Aorta (tissue), 5 donors: ENCODE data around the gene TPX2. TPM values are rescaled to one million over a fixed set of nuclear protein-coding genes. Genes with fewer than 3 reads are reported as not detected.

Source experiments
- ATAC-seq: fragments of 200-7000 bp; cut with Tn5 transposase; one replicate; pipeline ENCODE4 v1.9.1; 2022; ENCODE audit warnings: moderate library complexity; ENCODE audit not compliant: low FRiP score
- DNase-seq, 2 donors: peaks; one replicate each; pipeline ENCODE4 v3.0.0-alpha.2; 2020
- H3K27ac ChIP-seq, 2 donors: one replicate each; pipeline ENCODE4 v1.5.1; 2013; ENCODE audit warnings: low read length in 2 of 2, mild to moderate bottlenecking in 2 of 2, moderate library complexity in 2 of 2, control low read depth in 1 of 2, inconsistent platforms in 1 of 2, low read depth in 1 of 2
- H3K27me3 ChIP-seq, 2 donors: one replicate each; pipeline ENCODE4 v1.6.1; 2013; ENCODE audit warnings: control low read depth in 1 of 2, low read length in 1 of 2, mild to moderate bottlenecking in 1 of 2, moderate library complexity in 1 of 2; ENCODE audit not compliant: insufficient read depth in 2 of 2, control insufficient read depth in 1 of 2
- H3K36me3 ChIP-seq, 2 donors: one replicate each; pipeline ENCODE4 v1.6.1; 2013; ENCODE audit warnings: control low read depth in 1 of 2, low read length in 1 of 2, mild to moderate bottlenecking in 1 of 2; ENCODE audit not compliant: insufficient read depth in 2 of 2, control insufficient read depth in 1 of 2
- H3K4me1 ChIP-seq, 2 donors: one replicate each; pipeline ENCODE4 v1.6.1; 2013; ENCODE audit warnings: low read length in 2 of 2, control low read depth in 1 of 2, mild to moderate bottlenecking in 1 of 2, moderate library complexity in 1 of 2; ENCODE audit not compliant: insufficient read depth in 2 of 2, control insufficient read depth in 1 of 2
- H3K4me3 ChIP-seq, 2 donors: one replicate each; pipeline ENCODE4 v1.5.1; 2013; ENCODE audit warnings: low read length in 2 of 2, control low read depth in 1 of 2, mild to moderate bottlenecking in 1 of 2
- H3K9me3 ChIP-seq: one replicate; pipeline ENCODE4 v1.6.1; 2013; ENCODE audit warnings: mild to moderate bottlenecking, low read length; ENCODE audit not compliant: control insufficient read depth
- WGBS, 2 donors: extraction: QIAGEN DNeasy Blood & Tissue Kit; methylation state at CpG; one replicate each; pipeline ENCODE4 v1.1.7; 2013; 5-methylcytosine and 5-hydroxymethylcytosine counted together
- intact Hi-C, 2 donors: fragments of 100-400 bp; cut with DNase I; formaldehyde crosslinking; loops; one replicate each; pipeline versions ENCODE4 v1.14.2 to v1.15.0; 2022
- long read RNA-seq, 2 donors: library from polyadenylated mRNA; unstranded; transcript quantifications; one replicate each; pipeline ENCODE4 v2.0.0, GENCODE V29; 2020 to 2021
- polyA plus RNA-seq, 2 donors: library from polyadenylated mRNA; stranded (reverse); fragments of 200-250 nt; gene quantifications; one replicate each; pipeline ENCODE4 v1.2.3, GENCODE V29; 2013
- total RNA-seq, 2 donors: library from RNA; stranded (reverse); fragmentation: NEBNext Ultra II Directional; extraction: Animal tissue kit (Norgen Biotek cat#: 25700); gene quantifications; one replicate each; pipeline ENCODE4 v1.2.1, GENCODE V29; 2021
- donor health status: healthy with polysubstance abuse.
- donor health status: Bipolar disorder and iron deficiency.
- donor health status: DM: no; HTN: no; CAD: no.
- donor health status: DM: no; HTN: no; CAD: no.
- donor health status: DM: yes; HTN: yes; CAD: no.

The TPX2 gene, protein sequence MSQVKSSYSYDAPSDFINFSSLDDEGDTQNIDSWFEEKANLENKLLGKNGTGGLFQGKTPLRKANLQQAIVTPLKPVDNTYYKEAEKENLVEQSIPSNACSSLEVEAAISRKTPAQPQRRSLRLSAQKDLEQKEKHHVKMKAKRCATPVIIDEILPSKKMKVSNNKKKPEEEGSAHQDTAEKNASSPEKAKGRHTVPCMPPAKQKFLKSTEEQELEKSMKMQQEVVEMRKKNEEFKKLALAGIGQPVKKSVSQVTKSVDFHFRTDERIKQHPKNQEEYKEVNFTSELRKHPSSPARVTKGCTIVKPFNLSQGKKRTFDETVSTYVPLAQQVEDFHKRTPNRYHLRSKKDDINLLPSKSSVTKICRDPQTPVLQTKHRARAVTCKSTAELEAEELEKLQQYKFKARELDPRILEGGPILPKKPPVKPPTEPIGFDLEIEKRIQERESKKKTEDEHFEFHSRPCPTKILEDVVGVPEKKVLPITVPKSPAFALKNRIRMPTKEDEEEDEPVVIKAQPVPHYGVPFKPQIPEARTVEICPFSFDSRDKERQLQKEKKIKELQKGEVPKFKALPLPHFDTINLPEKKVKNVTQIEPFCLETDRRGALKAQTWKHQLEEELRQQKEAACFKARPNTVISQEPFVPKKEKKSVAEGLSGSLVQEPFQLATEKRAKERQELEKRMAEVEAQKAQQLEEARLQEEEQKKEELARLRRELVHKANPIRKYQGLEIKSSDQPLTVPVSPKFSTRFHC
- total RNA-seq (1 to 10 TPM in 1 of 2 donors, under 1 TPM in 1; 0.75 to 2.1 TPM), polyA plus RNA-seq (1 to 10 TPM; 1.6 to 5.4 TPM)
- long read RNA-seq, donor 1, partial matches to known transcripts = 3 of 4 reads
- long read RNA-seq, donor 1, other reads (novel, unspliced or antisense) = 0 of 4 reads
- long read RNA-seq, donor 2, partial matches to known transcripts = 1 of 2 reads
- long read RNA-seq, donor 2, other reads (novel, unspliced or antisense) = 1 of 2 reads

DNA sequence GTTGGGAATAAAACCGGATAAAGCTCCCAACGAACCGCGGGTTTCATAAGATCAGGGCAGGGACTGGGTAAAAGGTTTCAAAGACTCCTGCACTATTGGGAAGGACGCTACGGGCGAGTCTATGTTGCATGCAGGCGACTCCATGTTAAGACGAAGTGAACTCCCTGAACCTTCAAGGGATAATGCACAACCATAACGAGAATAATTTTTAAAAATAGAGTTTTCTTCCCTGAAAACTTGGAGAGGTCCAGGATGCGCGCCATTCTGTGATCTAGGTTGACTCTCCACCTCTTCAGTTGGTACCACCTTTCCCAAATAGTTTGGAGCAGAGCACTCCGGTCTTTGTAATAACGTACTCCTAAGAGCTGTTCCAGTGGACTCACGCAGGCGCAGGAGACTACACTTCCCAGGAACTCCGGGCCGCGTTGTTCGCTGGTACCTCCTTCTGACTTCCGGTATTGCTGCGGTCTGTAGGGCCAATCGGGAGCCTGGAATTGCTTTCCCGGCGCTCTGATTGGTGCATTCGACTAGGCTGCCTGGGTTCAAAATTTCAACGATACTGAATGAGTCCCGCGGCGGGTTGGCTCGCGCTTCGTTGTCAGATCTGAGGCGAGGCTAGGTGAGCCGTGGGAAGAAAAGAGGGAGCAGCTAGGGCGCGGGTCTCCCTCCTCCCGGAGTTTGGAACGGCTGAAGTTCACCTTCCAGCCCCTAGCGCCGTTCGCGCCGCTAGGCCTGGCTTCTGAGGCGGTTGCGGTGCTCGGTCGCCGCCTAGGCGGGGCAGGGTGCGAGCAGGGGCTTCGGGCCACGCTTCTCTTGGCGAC lies at the start of gene TPX2:
TSS of gene TPX2 (plus strand) at position 562 of the 821 bp plus-strand sequence. CDS start 18,187 bp downstream, outside the sequence.
- WGBS, 2 donors = 0% methylated on average over 54 of the region's 54 CpGs
- Histone ChIP-seq H3K36me3 (no peaks in the 10 kb centered on the region), H3K4me3 (peak within 1 kb of the TSS; percentile 57 to 86), H3K4me1 (no peaks in the 10 kb centered on the region), H3K27ac (peak within 1 kb of the TSS; percentile 34 to 48), H3K27me3 (no peaks in the 10 kb centered on the region), H3K9me3 (no peaks in the 10 kb centered on the region)
- DNase-seq (peak; percentile 96 to 97), ATAC-seq (peak; percentile 99)
- intact Hi-C loops = loop anchor here (5.0 to 10.0 kb wide), 2 partner anchors 78 to 86 kb away; partner anchors contain the start of gene MYLK2 (in 1 of the 2)

- intact Hi-C loops = no loop called here
- ATAC-seq (no peak), DNase-seq (no peak)
- no peak overlapping the region for H3K4me3 ChIP-seq
- H3K9me3 ChIP-seq = no peaks in the 10 kb centered on the region
- H3K36me3 ChIP-seq = peaks cover 0 to 3% of the 10 kb centered on the region in 2 donors
- 51 to 54% methylated on average over 3 of the region's 3 CpGs for WGBS, 2 donors
- H3K27ac ChIP-seq = no peak overlapping the region
- no peaks in the 10 kb centered on the region for H3K27me3 ChIP-seq
- H3K4me1 ChIP-seq = no peaks in the 10 kb centered on the region
Measured at GRCh38 chr20:31690124-31690666, 48.9 kb upstream of the TPX2 start.

- no peak for DNase-seq
- no peak for ATAC-seq
- Histone ChIP-seq H3K36me3 (peaks cover 0 to 3% of the 10 kb centered on the region in 2 donors), H3K27me3 (no peaks in the 10 kb centered on the region), H3K4me3 (no peak overlapping the region), H3K27ac (peak overlapping the region; percentile 0 to 15), H3K4me1 (no peaks in the 10 kb centered on the region), H3K9me3 (no peaks in the 10 kb centered on the region)
- 53 to 59% methylated on average over 1 of the region's 1 CpG for WGBS, 2 donors
- intact Hi-C loops = no loop called here
Measured at GRCh38 chr20:31691646-31692275, 47.3 kb upstream of the TPX2 start.

GRCh38 chr20:31693402-31693801 lies 45.7 kb upstream of the TPX2 start:
- DNase-seq (no peak), ATAC-seq (no peak)
- H3K27me3 ChIP-seq = no peaks in the 10 kb centered on the region
- intact Hi-C loops = no loop called here
- 81 to 85% methylated on average over 6 of the region's 6 CpGs for WGBS, 2 donors
- no peak overlapping the region for H3K4me3 ChIP-seq
- H3K27ac ChIP-seq = no peak overlapping the region
- no peaks in the 10 kb centered on the region for H3K9me3 ChIP-seq
- H3K4me1 ChIP-seq = no peaks in the 10 kb centered on the region
- H3K36me3 ChIP-seq = peaks cover 0 to 3% of the 10 kb centered on the region in 2 donors

GRCh38 chr20:31693987-31694661 lies 45.0 kb upstream of the TPX2 start:
- no peak for DNase-seq
- H3K27ac ChIP-seq = peak overlapping the region in 1 of 2 donors; percentile 4
- H3K4me1 ChIP-seq = peaks cover 1 to 4% of the 10 kb centered on the region in 2 donors
- no peaks in the 10 kb centered on the region for H3K9me3 ChIP-seq
- ATAC-seq = no peak
- H3K27me3 ChIP-seq = no peaks in the 10 kb centered on the region
- no peak overlapping the region for H3K4me3 ChIP-seq
- H3K36me3 ChIP-seq = peaks cover 0 to 3% of the 10 kb centered on the region in 2 donors
- WGBS, 2 donors = 71 to 73% methylated on average over 4 of the region's 4 CpGs
- intact Hi-C loops = no loop called here

DNA sequence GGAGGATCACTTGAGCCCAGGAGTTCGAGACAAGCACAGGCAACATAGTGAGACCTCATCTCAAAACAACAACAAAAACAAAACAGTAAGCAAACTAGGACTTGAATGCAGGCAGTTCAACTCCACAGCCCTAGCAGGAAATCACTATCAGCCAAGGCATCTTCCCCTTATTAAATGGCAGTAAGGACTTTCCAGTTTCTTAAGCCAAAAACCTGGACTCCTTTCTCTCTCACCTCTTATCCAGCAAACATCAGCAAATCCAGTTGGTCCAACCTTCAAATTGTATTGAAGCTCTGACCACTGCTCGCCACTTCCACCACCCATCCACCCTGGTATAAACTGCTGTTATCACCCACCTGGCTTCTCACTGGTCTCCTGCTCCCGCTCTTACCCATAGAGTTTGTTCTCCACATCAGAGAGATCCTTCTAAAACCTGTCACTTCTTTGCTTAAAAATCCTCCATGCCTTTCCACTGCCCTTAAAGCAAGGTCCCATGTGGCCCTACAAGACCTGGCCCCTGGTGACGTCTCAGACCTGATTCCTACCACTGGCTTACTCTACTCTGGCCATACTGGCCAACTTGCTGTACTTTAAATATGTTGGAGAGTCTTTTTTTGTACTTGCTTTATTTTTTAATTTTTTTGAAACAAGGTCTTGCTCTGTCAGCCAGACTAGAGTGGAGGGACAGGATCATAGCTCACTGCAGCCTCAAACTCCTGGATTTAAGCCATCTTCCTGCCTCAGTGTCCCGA lies 44.1 kb upstream of the TPX2 start:
- no peaks in the 10 kb centered on the region for H3K27me3 ChIP-seq
- H3K27ac ChIP-seq = peak overlapping the region in 1 of 2 donors; percentile 52
- no peak overlapping the region for H3K4me3 ChIP-seq
- H3K9me3 ChIP-seq = no peaks in the 10 kb centered on the region
- peaks cover 0 to 3% of the 10 kb centered on the region in 2 donors for H3K36me3 ChIP-seq
- DNase-seq = no peak
- ATAC-seq = no peak
- WGBS, 2 donors = 74 to 75% methylated on average over 5 of the region's 5 CpGs
- intact Hi-C loops = no loop called here
- H3K4me1 ChIP-seq = peaks cover 3 to 7% of the 10 kb centered on the region in 2 donors
